Stimulated activated CD8-positive, alpha-beta memory T cell treated with anti-CD3 and anti-CD28 coated beads, Interleukin-15, amount 100 ng/mL, for 4 hours (primary cell): ENCODE measurements around the gene SIGLEC1.

Experiments used
- DNase-seq, 2 donors: peaks; one replicate each; pipeline ENCODE4 v3.0.0-alpha.2; 2020; ENCODE audit warnings: low read depth in 2 of 2

The SIGLEC1 gene

DNA sequence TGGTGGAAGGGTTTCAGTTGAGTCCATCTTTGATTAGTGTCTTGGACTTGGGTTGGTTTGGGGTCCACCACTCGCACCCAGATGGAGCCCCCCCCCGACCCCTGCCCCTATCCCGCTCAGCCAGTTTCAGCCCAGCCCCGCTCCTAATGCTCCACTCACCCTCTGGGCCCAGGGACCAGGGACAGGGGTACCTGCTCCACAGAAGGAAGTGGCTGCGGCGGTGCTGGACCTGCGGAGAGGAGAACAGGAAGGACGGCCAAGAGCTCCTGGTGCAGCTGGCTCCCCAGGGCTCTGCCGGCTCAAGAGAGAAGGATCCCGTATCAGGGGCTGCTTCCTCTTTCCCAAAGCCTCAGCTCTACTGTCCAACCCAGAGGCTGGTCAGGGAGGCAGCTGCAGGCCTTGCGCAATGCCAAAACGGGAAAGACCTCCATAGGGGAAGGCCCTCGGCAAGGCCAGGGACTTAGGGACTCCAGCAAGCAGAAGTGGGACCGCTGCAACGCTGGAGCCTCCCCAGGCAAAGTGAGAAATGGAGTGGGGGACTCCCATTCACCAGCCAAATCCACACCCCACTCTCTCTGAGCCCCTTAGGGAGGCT, at the start of gene SIGLEC1:
Gene SIGLEC1, minus strand, starts transcription at position 322 of the 595 bp plus-strand sequence. CDS start 5,472 bp downstream, outside the sequence.
- DNase-seq: no peak

DNA sequence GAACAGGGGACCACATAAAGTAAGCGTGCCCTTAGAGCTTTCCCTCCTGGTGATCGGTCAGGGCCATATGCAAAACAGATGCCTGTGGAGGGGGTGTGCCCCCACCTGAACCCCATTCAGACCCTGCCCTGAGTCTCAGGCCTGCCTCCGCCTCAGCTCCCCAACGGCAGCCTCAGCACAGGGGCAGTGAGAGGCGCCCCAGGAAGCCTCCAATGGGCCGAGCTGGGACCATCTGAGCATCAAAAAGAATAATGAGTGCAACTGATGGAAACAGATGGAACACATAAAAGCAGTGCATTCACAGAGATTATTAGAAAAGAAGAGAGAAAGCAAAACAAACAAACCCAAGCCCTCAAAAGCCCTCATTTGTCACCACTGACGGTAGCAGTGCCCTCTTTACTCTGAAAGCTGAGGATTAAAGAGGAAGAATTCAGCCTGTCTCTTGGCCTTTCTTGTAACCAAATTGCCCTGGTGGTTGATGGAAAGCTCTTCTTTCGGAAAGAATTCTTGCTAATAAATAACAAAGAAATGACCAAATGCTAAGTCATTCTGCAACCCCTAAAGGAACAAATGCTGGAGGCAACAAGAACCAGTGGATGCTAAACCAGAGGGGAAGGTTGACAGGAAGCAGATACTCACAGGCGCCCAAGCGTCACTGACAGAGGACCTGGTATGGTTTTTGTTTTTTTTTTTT, 48.4 kb upstream of the SIGLEC1 start:
- no peak for DNase-seq

DNA sequence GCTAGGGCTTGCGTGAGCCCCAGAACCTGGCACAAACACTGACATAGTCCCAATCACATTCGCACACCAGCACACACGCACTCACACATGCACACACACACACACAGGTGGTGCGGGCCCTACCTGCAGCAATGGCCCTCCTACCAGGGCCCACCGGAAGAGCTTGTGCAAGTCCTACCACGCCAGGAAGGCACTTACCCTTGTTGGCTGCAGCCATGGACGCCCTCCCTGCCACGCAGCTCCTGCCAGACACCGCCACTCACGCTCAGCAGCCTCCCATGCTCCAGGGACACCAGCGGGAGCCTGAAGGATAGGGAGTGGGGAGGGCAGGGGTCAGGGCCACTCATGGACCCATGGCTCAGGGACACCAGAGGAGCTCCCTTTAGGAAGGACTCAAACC, 47.5 kb upstream of the SIGLEC1 start:
- DNase-seq: no peak

DNA sequence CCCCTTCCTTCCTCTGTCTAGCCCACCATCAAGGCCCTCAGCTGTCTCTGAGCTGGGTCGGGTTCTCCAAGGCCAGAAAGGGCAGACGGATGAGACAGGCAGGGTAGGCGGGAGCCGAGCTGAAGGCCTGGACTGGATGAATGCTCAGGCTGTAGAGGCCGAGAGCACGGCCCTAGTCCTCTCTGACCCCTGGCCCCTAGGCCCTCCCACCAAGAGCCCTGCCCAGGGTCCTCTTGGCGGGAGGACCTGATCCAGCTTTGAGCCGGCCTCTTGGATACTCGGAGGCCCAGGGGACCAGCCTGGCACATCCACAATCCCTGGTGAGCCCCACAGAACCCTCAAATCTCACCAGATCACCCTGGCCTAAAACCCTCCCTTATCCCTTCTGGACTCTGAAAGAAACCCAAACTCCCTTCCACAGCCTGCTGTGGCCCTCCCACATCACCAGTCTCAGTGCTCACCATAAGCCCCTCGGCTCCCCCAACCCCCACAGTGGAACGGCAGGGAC, 47.0 kb upstream of the SIGLEC1 start:
- DNase-seq: no peak

DNA sequence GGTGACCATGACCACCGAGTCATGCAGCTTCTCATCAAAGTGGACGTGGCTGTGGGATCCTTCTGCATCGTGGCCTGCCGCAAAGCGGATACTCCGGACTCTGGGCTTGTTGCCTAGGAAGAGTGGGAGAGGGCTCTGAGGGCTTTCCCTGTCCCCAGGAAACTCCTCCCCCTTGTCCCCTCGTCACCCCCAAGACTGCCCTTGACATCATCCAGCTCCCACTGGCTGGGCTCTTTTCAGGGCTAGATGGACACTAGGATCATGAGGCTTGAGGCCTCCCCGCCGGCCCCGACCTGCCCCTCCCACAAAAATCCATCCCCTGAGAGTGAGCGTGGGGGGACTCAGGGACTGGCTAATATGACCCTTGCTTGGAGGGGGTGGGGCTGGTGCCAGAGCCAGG, 46.2 kb upstream of the SIGLEC1 start:
- DNase-seq: no peak

DNA sequence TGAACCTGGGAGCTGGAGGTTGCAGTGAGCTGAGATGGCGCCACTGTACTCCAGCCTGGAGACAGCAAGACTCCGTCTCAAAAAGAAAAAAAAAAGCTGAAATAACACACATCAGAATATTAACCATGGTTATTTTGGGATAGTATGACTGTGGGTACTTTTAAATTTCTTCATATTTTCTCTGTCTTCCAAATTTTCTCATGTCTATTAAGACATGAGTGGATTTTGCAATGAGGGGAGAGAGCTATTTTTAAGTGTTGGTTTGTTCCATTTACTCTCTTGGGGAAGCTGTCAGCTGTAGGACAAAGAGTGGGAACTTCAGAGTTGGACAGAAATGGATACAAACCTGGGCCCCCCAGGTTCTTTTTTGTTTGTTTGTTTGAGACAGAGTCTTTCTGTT, 44.9 kb upstream of the SIGLEC1 start:
- no peak for DNase-seq

DNA sequence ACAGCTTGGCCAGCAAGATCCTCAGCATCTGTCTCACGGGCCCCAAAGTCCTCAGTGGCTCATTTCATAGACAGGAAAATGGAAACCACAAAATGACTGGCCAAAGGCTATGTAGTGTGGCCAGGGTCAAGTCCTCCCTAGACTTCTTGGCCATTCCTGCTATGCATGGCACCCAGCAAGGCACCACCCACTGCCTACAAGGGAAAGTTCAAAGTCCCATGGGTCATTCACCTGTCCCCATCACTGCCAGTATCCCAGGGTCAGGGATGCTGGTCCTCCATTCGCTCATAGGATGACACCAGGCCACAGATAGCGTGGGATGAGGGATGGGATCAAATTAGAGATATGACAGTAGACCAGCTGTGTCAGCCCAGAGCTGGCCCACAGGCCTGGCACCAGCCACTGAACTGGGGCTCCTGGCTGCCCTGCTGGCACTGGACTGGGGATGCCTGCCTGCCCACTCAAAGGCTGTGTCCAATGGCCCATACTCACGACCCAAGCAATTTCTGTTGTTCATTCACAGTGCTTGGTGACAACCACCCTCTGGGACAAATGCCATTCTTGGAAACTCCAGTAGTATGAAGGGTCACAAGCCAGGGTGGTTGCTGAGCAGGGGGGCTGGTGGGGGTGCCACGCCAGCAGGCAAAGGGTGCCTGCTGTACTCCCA, 43.5 kb upstream of the SIGLEC1 start:
- no peak for DNase-seq

DNA sequence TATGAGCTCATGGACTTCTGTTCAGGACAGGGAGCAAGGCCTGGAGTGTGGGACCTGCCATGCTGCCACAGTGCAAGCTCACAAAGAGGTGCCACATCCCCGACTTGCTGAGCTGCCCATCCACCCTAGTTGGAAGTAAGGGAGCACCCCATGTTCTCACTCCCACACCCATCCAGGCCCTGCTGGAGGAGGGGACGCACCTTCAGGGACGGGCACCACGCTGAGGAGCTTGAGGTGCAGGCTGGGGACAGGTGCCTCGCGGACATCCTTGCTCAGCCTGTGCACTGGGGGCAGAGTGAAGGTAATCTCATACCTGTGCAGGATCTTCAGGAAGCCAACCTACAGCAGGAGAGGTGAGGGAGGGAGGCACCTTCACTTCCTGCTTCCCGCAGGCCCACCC, 42.9 kb upstream of the SIGLEC1 start:
- no peak for DNase-seq

DNA sequence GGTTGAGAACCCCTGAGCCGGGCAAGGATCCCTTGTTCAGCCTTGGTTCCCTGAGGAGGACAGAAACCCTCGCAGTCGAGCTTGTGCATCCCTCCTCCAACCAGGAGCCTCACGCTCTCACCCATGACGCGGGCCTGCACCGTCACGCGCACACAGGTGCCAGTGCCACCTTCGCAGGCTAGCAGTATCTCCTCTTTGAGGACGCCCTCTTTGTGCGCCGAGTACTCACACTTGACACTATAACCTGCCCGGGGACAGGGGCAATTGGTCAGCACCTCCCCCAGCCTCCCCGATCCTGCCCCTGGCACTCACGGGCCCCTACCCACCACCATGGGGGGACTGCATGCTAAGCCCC, 41.9 kb upstream of the SIGLEC1 start:
- DNase-seq: no peak

DNA sequence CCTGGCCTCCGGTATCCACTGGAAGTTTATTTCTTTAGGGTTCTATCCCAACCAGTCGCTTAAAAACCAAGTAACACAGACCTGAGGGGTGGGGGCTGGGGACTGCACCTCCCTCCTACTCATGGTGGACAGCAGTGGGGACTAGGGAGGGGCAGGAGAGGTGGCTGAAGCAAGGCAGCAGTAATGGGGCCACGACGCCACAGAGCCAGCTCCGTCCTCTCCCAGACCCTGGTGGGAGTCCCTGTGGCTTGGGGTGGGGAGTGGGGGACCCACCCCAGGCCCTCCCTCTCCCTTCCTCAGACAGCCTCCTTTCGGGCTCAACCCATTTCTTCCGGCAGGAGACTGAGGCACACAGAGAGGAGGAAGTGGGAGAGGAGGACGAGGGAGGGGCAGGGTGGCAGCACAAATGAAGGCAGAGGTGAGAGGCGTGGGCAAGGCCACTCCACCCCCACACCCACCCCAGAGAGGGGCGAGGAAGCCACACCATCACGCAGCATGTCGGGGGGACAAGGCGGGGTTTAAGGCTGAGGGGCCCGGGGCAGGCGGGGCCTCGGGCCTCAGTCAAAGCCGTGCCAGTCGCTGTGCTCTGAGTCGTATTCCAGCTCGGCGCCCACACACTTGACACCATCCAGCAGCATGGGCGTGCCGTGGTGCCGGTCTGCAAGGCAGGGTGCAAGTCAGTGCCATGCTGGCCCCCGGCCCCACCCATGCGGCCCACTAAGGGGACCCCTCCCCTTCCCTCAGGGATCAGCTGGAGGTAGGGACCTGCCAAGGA, 41.3 kb upstream of the SIGLEC1 start:
- no peak for DNase-seq

DNA sequence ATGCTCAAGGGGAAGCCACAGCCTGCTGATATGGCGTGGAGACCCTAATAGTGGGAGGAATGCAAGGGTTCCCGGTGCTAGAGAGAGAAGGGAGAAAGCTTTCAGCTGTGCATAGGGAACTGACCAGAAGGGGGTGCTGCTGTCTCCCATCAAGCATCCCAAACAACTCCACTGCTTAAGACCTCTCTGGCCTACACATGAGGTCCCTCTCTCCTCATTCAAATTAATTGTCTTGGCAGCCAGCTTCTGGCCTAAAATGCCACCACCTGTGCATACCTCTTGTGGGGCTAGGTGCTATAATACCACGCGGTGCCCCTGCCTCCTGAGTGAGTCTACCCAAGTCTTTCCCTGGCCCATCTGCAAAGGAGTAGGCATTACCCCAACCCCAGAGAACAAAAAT, 40.7 kb upstream of the SIGLEC1 start:
- DNase-seq: no peak

DNA sequence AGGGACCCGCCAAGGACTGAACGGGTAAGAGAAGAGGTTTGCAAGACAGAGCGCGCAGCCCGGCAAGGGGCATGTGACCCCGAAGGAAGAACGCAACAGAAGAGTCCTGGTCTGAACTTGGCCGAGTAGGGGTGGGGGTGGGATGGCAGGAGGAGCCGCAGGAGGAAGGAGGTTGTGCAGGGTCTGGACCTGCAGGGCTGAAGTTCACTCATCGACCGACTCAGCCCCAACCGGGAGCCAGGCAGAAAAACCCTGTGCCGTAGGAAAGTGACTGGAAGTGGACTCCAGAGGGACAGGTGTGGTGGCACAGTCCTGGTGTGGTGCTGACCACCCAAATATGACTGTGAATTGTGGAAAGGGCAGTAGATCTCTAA, 40.0 kb upstream of the SIGLEC1 start:
- no peak for DNase-seq

DNA sequence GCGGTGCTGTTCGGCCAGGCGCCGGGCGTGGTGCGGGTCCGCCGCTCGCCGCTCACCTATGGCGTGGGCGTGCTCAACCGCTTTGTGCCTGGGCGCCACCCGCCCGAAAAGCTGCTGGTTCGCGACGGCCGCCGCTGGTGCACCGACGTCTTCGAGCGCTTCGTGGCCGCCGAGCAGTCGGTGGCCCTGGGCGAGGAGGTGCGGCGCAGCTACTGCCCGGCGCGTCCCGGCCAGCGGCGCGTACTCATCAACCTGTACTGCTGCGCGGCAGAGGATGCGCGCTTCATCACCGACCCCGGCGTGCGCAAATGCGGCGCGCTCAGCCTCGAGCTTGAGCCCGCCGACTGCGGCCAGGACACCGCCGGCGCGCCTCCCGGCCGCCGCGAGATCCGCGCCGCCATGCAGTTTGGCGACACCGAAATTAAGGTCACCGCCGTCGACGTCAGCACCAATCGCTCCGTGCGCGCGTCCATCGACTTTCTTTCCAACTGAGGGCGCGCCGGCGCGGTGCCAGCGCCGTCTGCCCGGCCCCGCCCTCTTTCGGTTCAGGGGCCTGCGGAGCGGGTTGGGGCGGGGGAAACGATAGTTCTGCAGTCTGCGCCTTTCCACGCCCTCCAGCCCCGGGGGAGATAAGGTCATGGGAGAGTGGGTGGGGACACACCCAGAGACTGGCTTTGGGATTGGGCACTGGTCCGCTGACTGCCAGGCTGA, 39.4 kb upstream of the SIGLEC1 start:
- DNase-seq: no peak

DNA sequence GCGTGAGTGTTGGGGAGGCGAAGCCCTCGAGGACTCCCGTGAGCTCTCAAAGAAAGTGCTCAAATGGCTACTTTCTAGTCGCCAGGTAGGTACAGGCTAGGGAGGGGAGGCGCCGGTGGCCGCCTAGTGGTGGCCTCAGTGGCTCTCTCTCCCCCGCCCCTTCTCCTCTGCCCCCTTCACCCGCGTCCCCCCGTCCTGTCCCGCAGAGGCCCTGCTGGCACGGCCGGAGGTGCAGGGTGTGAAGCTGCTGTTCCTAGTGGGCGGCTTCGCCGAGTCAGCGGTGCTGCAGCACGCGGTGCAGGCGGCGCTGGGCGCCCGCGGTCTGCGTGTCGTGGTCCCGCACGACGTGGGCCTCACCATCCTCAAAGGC, 38.9 kb upstream of the SIGLEC1 start:
- no peak for DNase-seq

DNA sequence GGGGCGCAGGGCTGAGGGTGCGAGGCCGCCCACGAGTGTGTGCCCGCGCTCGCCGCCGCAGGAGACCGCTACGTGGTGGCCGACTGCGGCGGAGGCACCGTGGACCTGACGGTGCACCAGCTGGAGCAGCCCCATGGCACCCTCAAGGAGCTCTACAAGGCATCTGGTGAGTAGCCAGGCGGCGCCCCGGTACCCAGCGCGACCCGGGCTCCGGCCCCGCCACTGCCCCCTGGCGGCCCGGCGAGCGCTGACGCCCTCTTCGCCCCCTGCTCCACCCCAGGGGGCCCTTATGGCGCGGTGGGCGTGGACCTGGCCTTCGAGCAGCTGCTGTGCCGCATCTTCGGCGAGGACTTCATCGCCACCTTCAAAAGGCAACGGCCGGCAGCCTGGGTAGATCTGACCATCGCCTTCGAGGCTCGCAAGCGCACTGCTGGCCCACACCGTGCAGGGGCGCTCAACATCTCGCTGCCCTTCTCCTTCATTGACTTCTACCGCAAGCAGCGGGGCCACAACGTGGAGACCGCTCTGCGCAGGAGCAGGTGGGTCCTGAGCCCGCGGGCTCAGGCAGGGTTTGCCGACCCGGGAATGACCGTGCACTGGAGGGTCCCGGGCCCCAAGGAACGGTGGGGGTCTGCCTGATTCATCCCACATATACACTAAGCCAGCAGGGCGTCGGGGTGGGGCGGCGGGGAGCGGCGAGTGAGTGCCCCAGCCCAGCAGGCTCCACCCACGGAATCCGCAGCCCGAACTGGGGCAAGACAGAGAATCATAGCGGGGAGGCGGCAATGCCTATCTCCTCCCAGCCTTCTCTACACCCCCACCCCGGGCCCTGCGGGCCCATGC, 37.5 kb upstream of the SIGLEC1 start:
- DNase-seq: no peak

DNA sequence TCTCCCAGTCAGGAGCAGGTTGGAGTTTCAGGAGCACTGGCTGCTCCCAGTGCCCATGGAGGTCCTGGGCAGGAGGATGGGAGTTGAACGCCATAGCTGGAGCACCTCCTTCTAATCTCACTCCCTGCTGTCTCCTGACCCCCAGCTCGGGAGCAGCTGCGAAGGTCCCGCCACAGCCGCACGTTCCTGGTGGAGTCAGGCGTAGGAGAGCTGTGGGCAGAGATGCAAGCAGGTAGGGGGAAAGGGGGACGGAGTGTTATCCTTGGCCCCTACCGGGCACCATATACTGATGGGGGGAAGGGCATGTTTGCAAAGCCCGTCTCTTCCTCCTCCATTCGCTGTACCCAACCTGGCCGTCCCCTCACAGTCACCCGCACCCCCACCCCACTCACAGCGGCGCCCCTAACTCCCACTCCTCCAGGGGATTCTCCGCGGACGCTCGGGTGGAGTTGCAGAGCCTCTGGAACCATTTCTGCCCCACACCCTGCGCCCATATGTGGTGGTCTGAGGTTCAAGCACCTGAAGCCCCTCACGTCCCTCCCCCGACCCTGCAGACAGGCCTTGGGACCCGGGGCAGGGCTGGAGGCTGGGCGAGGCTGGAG, 36.8 kb upstream of the SIGLEC1 start:
- no peak for DNase-seq

DNA sequence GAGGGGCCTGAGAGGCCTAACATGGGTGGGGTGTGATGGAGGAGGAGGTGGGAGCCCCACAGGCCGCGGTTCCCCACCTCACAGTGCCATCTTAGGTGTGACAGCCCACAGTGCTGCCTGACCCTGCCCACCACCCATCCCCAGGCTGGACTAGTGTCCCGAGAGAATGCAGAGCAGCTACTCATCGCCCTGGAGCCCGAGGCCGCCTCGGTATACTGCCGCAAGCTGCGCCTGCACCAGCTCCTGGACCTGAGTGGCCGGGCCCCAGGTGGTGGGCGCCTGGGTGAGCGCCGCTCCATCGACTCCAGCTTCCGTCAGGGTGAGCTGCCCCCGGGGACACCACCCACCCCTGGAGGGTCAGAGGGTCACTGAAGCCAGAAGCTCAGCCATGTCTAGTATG, 35.7 kb upstream of the SIGLEC1 start:
- DNase-seq: no peak

DNA sequence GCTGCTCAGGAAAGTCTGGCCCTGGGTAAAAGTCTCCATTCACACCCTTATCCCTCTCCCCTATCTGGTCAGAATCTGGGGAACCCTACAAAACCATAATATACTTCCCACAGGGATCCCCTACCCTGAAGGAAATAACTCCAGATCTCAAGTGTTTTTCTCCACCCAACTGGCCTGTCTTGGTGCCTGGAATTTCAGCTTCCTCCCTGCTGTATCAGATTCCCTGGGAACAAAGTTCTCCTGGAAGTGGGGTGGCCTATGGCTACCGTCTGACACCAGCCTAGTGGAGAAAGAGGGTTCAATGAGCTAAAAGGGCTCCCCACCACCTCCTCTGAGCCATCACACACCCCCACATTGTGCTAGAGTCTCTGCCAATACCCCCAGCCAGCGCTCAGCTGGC, 35.1 kb upstream of the SIGLEC1 start:
- DNase-seq: no peak

DNA sequence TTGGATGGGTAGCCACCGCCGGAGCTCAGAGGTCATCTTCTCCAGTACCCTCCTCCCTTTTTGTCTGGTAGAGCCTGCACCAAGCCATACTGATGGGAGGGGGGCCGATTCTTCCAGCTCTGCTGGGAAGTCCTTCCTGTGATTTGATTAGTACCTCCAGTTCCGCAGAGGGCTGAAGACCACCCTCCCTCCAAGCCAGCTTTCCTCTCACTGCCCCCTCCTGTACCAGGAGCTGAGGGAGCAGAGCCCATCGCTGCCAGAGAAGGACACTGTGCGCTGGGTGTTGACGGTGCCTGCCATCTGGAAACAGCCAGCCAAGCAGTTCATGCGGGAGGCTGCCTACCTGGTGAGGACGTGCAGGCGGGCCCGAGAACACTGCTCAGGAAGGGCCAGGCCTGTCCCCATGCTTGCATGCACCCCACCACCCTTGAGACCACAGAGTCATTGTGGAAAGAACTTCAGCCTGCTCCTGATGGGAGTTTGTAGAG, 33.3 kb upstream of the SIGLEC1 start:
- DNase-seq: no peak
